Measurements from ENCODE around the gene ESRP2.
A peak's percentile ranks its signal among the peaks of the same experiment; 100 is the strongest.

The ESRP2 gene

GRCh38 chr16:68235887-68236136 is at the start of gene ESRP2:
Gene ESRP2, minus strand, starts transcription at chr16:68236127. Its CDS starts 82 bp downstream, at chr16:68236045.
- no peak for DNase-seq

- no peak for DNase-seq
These were observed 49.8 kb upstream of the ESRP2 start for GRCh38 chr16:68285683-68286082.

GRCh38 chr16:68284847-68285246 is 48.9 kb upstream of the ESRP2 start:
- DNase-seq: no peak

GRCh38 chr16:68283801-68284598 is 48.1 kb upstream of the ESRP2 start:
- DNase-seq: no peak

- no peak for DNase-seq
These were observed 47.4 kb upstream of the ESRP2 start for GRCh38 chr16:68283346-68283745.

GRCh38 chr16:68282064-68282452 is 46.1 kb upstream of the ESRP2 start:
- no peak for DNase-seq

- DNase-seq: no peak
These were observed 45.6 kb upstream of the ESRP2 start for GRCh38 chr16:68281368-68282063.

DNA sequence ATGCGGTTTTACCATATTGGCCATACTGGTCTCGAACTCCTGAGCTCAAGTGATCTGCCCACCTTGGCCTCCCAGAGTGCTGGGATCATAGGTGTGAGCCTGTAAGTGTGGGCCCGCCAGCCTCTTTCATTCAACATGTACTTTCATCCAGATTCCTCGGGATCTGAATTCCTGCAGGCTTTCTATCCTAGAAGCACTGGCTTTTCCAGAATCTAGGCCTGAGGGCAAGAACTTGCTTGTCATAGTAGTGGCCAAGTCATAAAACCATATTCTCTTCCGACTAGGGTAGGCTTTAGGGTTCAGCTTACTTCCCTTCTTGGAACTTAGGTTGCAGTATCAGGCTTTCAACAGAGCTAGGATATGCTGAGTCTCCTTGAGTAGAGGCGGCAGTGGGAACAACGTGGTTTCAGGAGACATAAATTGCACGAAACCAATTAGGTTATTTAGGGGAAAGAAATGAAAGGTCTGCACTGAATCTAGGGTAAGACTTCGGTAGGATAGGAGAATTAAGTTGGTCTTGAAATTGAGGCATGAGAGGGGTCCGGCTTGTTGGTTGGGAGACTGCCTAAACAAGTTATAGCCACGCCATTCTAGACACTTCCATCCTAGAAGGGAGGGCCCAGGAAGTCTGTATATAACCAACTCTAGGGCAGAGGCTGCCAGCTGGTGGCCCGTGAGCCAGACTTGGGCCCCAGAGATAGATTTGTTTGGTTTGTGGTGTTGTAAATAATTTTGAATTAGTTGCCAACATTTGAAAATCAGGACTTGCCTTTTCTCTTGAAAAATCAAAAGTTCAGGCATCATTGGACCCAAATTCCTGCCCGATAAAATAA is 44.0 kb upstream of the ESRP2 start:
- DNase-seq: no peak

DNA sequence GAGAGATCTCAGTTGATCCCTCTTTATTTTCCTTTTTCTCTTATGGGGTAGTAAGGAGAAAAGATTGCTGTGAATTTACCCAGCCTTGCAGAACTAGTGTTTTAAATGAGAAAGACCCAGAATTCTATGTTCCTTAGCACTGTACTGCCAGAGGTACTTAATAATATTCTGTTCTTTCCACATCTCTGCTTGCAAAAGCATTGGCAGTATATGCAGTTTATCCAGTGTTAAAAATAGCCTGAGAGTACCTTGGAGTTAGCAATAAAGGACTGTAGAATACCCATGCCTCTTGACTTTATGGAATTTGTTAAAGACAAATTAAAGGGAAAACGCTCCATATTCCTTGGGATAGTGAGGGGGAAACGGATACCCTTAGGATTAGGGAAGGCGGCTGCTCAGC is 40.3 kb upstream of the ESRP2 start:
- DNase-seq: no peak

GRCh38 chr16:68275611-68276191 is 39.8 kb upstream of the ESRP2 start:
- peak; percentile 45 for DNase-seq

- no peak for DNase-seq
These were observed 38.5 kb upstream of the ESRP2 start for GRCh38 chr16:68274441-68274840.

- no peak for DNase-seq
These were observed 38.0 kb upstream of the ESRP2 start for GRCh38 chr16:68273896-68274295.

DNA sequence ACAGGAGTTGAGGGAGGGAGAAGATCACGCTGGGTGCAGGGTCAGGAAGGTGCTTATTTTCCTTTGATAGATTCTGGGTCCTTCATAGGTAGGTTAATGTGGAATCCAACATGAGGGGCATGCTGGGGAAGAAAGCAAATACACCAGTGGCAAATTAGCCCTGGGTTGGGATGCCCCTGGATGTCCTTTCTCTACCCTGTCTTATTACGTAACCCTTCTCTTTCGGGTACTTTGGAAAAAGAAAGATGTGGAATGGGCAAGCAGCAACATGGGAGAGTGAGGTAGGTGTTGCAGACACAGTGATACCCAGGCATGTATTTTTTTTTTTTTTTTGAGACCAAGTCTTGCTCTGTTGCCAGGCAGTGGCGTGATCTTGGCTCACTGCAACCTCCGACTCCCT is 37.5 kb upstream of the ESRP2 start:
- no peak for DNase-seq

GRCh38 chr16:68272507-68273209 is 36.7 kb upstream of the ESRP2 start:
- peak; percentile 63 for DNase-seq

DNA sequence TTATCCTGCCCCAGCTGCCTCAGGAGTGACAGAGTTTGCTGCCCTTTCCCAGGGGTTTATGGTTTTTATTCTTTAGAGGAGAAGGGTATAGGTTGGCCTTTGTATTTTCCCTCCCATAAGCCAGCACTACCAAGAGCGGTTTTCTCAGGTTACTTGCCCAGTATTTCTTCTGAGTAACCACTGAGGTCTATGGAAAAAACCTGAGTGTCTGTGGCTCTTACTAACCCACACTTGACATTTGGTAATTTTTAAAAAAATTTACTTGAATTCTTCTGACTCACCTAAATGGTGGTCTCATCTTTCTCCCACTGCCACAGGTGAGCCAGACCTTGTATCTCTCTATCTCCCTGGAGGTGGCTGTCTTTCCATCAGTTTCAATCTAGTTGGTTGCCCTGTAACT is 34.4 kb upstream of the ESRP2 start:
- no peak for DNase-seq

DNA sequence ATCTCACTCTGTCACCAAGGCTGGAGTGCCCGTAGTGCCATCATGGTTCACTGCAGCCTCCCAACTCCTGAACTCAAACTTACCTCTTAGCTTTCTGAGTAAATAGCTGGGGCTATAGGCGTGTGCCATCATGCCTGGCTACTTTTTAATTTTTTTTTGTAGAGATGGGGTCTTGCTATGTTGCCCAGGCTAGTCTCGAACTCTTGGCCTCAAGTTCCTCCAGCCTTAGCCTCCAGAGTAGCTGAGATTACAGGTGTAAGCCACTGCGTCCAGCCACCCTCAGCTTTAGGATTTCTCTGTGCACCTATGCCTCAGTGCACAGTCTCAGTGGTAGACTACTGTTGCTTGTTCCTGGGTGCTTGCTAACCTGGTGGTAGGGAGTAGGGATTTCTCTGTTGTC is 33.9 kb upstream of the ESRP2 start:
- no peak for DNase-seq

DNA sequence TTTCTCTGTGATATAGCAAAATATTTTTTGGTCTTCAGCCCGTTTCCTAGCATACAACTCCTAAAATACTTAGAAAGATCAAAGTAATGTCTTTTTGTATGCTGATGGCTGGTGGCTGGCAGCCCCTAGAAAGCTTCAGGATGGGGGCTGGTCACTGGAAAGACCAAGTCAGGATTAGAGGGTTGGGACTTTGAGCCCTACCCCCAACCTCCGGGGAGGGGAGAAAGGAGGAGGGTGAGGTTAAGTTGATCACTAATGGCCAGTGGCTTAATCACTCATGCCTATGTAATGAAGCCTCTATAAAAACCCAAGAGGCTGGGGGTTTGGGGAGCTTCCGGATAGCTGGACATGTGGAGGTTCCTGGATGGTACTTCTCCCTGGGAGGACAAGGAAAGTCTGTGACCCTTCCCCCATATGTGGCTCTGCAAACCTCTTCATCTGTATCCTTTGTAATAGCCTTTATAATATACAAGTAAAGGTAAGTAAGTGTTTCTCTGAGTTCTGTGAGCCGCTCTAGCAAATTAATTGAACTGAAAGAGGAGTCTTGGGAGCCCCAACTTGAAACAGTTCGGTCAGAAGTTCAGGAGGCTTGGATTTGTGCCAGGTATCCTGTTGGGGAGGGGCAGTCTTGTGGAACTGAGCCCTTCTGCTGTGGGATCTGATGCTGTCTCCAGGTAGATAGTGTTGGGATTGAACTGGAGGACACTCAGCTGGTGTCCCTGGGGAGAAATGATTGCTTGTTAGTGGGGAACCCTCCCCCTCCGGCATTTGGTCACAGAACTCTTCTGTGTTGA is 31.9 kb upstream of the ESRP2 start:
- no peak for DNase-seq

- peak; percentile 68 for DNase-seq
These were observed 29.4 kb upstream of the ESRP2 start for GRCh38 chr16:68265078-68265920.

DNA sequence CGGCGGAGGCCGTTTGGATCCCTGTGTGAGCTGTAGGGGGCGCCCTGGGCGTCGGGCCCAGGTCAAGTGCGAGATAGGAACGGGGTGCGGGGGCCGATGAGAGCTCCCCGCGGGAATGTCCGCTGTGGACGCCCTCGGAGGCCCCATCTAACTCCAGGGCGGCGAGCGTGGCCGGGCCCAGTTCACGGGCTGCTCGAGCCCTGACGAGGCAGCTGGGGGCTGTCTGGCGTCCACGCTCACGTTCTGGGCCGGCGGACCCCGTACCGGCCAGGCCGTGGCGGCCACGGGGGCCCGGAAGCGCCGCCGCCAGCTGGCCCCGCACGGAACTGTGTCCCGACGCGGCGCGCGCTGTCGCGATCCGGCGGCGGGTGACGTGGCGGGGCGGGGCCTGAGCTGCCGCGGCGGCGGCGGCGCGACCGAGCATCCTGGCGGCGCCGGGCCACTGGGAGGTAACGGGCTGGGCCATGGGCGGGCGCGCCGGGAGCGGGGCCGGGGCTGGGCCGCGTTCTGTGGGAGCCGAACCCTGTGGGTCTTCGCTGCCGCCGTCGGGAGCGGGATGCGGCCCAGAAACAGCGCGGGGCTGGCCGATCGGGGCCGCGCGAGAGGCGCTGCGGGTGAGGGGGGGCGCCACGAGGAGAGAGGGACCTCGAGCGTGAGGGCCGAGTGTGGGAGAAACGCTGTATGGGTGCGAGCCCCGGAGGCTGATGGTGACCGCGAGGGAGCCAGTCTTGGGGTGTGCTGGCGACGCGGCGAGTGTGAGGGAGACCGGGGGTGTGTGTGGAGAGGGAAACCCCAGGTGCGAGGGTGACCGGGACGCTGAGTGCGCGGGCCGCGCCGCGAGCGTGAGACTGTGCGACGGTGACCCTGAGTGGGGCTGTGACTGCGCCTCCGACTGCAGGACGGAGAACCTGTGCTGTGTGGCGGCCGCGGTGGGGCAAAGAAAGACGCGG is 28.5 kb upstream of the ESRP2 start, which contains the start of gene SLC7A6:
TSS of gene SLC7A6 (plus strand) at position 399 of the 950 bp plus-strand sequence. CDS start 10,201 bp downstream, outside the sequence.
- DNase-seq: peak; percentile 75

Measured in DMS53 (cell line).